DMS79 (cell line): ENCODE measurements around the gene ATAT1.
A peak's percentile ranks its signal among the peaks of the same experiment; 100 is the strongest.

Source experiments
- DNase-seq: peaks from one replicate; lab custom pipeline; 2025; lab: John Stamatoyannopoulos, UW

The ATAT1 gene

DNA sequence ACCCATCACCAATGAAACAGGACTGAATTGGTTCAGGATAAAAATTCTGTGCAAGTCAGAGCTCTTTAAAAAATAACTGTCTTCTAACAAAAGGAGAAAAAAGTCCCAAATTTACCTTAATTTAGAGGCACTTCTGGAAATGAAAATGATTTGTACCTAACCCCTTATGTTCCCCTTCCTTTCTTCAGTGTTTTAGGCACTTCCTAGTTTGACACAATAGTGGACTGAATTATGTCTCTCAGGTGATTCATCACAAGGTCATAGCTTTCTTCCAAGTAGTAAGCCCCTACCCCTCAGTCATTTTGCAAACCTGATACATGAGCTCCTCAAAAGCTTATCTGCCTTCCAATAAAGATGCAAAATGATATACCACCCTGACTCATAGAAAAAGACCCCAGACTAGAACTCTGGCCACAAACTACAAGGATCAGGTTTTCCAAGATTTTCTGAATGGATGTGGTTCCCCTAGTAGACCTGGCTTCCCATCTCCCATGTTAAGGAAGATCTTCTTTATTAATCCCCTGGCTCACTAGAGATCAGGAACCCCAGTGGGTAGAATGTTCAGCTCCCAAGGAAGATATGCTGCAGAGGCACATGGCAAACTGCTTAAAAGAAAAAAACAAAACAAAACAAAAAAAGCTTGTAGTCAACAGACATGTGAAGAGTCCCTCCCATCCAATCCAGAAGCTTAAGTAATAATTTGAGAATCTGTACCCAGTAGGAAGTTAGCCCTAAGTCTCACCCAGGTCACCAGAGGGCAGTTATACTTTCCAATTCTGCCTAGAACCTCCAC lies 13.2 kb upstream of the ATAT1 start:
- no peak for DNase-seq

DNA sequence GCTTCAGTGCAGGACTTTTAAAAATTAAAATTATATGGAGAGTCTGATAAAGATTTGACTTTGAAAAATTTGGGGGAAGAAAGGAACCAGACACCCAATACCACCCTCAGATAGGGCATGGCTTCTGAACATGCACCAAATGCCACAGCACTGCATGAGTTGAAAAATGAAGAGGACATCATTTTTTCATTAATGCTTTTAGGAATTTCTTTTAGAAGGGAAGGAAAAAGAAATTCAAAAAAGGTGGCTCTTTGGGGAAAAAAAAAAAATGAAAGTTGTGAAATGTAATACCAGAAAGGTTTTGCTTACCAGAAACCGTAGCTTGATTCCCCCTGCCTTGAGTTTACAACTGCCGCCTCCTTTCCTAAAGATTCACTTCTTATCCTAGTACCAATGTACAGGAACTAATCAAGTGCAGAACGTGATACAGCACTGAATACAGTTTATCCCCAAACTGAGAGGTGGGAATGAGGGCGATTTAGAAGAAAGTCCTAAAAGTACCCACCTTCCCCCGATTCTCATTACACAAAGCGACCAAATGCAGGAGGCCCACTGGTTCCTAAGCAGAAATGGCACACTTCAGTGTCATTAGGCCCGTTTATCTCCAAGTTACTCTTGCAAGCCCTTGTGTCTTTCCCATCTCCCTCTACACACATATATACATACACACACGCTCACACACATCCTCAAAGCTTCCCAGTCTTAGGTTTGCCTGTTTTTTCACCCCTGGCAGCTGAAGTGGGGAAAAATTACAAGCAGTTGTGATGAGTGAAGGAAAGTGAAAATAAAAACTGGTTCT lies 12.4 kb upstream of the ATAT1 start:
- DNase-seq: no peak

GRCh38 chr6:30614843-30615218 lies 11.8 kb upstream of the ATAT1 start:
- peak; percentile 98 for DNase-seq

GRCh38 chr6:30615219-30615957 lies 11.3 kb upstream of the ATAT1 start:
- DNase-seq: peak; percentile 89

DNA sequence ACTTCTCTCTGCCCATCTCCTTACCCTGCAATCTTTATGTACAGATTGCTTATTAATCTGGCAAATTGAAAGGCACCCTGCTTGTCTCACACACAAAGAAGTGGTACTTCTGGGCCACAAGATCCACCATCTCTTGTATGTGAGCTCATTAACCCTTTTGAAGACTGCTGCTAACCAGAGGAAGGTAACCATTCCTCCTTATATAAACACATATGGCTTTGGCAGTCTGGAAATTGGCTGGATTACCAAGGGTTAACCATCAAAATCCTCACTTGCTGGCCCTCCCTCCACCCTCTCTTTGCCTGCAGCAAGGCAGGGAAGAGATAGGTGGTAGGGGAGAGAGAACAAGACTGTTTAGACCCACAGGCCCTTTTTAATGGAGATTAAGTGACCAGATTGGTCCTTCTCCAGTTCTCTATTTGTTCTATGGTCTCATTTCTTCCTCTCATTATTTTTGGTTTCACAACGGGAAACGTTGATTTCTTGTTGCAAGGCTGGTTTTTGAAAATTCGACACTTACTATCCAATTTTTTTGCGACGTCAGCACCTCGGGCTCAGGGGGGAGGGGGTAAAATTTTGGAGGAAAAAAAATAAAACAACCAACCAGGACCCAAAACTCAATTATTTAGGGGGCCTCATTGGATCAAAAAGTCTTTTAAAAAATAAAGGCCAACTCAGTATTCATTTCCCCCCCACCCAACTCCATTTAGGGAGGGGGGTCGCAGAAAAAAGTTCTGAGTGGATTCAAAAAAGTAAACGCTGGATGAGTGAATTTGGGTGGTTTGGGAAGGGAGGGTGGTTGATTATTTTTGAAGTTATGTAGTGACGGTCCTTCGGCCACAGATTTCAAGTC lies 10.5 kb upstream of the ATAT1 start:
- DNase-seq: peak; percentile 67

GRCh38 chr6:30616811-30617564 lies 9.7 kb upstream of the ATAT1 start, which contains the start of gene PPP1R10:
TSS of gene PPP1R10 (minus strand) at chr6:30617243. CDS start at chr6:30609944, 7,299 bp downstream.
- peak; percentile 99 for DNase-seq

- DNase-seq: peak; percentile 96
Observed at GRCh38 chr6:30617565-30618269, 9.0 kb upstream of the ATAT1 start, which contains the start of gene MRPS18B. TSS of gene MRPS18B (plus strand) at chr6:30617840. CDS start at chr6:30617866, 26 bp downstream.

- DNase-seq: no peak
Observed at GRCh38 chr6:30618270-30618797, 8.3 kb upstream of the ATAT1 start.

DNA sequence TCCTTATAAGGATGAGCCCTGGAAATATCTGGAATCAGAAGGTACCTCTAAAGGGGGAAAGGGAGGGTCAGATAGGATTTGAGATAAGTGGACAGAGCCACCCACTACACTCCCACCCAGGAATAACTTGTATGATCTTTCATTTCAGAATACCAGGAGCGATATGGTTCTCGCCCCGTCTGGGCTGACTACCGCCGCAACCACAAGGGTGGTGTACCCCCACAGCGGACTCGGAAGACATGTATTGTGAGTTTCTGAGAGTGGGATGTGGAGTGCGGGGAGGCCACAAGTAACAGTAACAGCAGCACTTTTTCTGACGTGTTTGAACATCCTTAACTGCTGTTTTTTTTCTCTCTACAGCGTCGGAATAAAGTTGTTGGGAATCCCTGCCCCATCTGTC lies 7.1 kb upstream of the ATAT1 start:
- DNase-seq: no peak

- DNase-seq: no peak
Observed at GRCh38 chr6:30625511-30625910, 1.2 kb upstream of the ATAT1 start.

GRCh38 chr6:30635834-30636233 lies 9.2 kb downstream of the ATAT1 start:
- DNase-seq: no peak

- DNase-seq: no peak
Observed at GRCh38 chr6:30640481-30640880, 13.8 kb downstream of the ATAT1 start.

DNA sequence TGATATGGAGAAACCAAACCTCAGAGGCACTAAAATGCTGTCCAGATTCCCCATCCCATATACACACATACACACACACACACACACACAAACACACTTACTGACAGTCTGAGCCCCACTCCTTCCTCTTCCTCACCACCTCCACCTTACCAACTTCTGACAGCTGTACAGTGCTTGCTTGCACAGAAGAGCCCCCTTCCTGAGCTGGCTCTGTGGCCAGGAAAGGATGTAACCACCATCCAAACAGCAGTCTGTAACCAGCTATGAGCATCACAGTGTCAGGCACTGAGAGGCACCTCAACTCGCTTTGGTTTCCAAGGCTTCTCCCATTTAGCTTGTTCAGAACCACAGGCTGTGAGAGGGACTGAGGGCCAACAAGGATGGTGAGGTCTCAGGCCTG lies 14.4 kb downstream of the ATAT1 start:
- DNase-seq: no peak

DNA sequence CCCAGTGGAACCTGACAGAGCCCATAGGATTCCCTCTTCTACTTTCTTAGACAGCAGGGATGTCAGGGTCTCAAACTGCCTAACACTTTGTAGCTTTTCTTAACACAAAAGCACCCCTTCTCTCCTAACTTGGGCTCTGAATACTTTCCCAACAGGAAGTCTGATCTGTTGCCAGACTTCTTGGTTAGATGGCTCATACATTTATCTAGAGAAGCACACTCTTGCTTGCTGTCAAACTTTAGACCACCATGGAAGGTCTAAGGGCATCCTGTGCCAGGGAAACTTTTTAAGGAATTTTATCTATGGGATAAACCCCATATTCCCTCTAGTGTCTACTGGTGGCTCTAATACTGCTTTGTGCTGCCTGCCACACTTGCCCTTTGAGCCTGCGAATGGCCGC lies 17.0 kb downstream of the ATAT1 start:
- DNase-seq: no peak

GRCh38 chr6:30644769-30645168 lies 18.1 kb downstream of the ATAT1 start:
- no peak for DNase-seq

DNA sequence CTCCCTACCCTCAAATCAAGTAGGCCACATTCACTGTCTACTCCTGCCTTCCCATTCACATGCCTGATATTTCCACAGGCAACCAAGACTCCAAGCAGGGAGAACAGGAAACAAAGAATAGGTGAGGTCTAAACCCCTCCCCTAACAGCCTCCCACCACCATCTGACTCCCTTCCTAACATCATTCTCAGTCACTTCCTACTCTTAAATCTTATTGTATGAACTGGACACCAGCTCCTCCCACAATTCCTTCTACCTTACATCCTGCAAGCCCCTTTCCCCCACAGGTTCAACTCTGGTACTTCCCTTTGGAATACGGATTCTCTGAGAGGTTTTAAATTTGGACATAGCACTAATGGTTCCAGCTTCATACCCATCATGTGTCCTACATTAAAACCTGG lies 19.3 kb downstream of the ATAT1 start:
- DNase-seq: no peak

GRCh38 chr6:30646450-30647241 lies 20.0 kb downstream of the ATAT1 start, which contains the start of gene C6orf136:
TSS of gene C6orf136 (plus strand) at chr6:30647133. CDS start at chr6:30647232, 99 bp downstream.
- peak; percentile 89 for DNase-seq

DNA sequence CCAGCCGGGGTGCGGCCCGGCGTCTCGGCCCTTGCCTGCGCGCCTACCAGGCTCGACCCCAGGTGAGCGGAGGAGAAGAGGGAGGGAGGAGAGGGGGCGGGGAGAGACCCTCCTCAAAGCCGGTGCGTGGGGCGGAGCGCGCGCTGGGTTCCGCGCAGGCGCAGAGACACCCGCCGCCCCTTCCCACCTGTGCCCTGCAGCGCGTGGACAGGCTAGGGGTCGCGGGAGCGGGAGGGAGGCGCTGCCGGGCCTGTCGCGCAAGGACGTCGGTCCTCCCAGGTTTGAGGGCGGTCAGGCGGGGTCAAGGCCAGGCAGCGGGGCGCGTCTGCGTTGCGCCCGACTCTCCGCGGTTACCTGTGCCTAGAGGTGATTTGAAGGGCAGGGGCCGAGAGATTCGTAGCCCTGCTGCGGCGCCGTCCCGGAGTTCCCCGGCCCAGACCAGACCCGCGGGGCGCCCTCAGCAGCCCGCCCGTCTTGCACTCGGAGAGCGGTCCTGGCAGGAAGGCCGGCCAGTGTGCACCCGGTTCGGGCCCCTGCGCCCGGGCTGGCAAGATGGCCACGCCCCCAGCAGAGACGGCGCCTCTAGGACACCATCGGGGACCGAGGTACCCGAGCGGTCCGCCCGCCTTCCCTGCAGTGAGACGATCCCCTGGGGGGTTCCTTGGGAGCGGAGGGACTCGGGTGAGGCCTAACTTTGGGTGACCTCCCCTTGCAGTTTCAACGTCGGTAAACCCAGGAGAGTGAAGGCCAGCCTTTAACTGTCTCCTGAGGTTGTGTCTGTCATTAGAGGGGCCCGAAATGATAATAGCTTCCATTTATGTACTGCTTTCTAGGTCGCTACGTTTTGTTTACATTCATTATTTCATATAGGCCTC lies 20.8 kb downstream of the ATAT1 start:
- peak; percentile 89 for DNase-seq
